Body of pancreas (tissue), 4 donors: Measurements from ENCODE around the gene UGT1A1. TPM values are rescaled to one million over a fixed set of nuclear protein-coding genes. Genes with fewer than 3 reads are reported as not detected.

Experiments
- ATAC-seq: fragments of 150-250 bp; one replicate; pipeline ENCODE4 v1.9.1; 2016
- DNase-seq, 4 donors: peaks; one replicate each; pipeline ENCODE4 v3.0.0-alpha.2; 2019
- H3K27ac ChIP-seq, 4 donors: fragments of 200-600 bp; sonication (generic); 1 replicate in 3 of 4; 2 replicates in 1 of 4; pipeline versions ENCODE4 v1.5.1 to v1.6.1; 2016 to 2019; ENCODE audit warnings: mild to moderate bottlenecking in 1 of 4, mixed read lengths in 1 of 4, moderate library complexity in 1 of 4
- H3K27me3 ChIP-seq, 2 donors: fragments of 200-600 bp; sonication (generic); one replicate each; pipeline ENCODE4 v1.6.0; 2016; ENCODE audit warnings: mild to moderate bottlenecking in 1 of 2
- H3K36me3 ChIP-seq, 2 donors: fragments of 200-600 bp; sonication (generic); replicated peaks in 1 of 2; 2 replicates each; pipeline ENCODE4 v1.5.1; 2016; ENCODE audit warnings: low read depth in 2 of 2; ENCODE audit not compliant: insufficient read depth in 1 of 2
- H3K4me1 ChIP-seq: fragments of 200-600 bp; sonication (generic); one replicate; pipeline ENCODE4 v1.6.0; 2016
- H3K4me3 ChIP-seq, 2 donors: fragments of 200-600 bp; sonication (generic); 1 replicate in 1 of 2; 2 replicates in 1 of 2; pipeline ENCODE4 v1.5.1; 2016 to 2019
- H3K9me3 ChIP-seq, 3 donors: fragments of 200-600 bp; sonication (generic); 1 replicate in 2 of 3; 2 replicates in 1 of 3; pipeline ENCODE4 v1.5.1; 2016
- POLR2A ChIP-seq, 3 donors: fragments of 450-650 bp; IDR thresholded peaks; one replicate each; pipeline ENCODE4 v1.6.1; 2016; ENCODE audit warnings: antibody characterized with exemption in 3 of 3, mild to moderate bottlenecking in 2 of 3
- WGBS, 2 donors: methylation state at CpG; one replicate each; pipeline ENCODE4 v1.1.5; 2017; 5-methylcytosine and 5-hydroxymethylcytosine counted together
- intact Hi-C: fragments of 100-400 bp; cut with DNase I; formaldehyde crosslinking; loops from one replicate; pipeline ENCODE4 v1.15.1; 2023
- total RNA-seq, 2 donors: library from RNA; depleted of rRNA; stranded (reverse); fragments of >200 nt; gene quantifications; one replicate each; pipeline ENCODE4 v1.1.0, GENCODE V29; 2016
- TF ChIP-seq, protein P1 (sequence below), 7 experiments: fragments of 450-650 bp in 4 of 7; fragments of 200-600 bp in 3 of 7; sonication (generic) in 3 of 7; IDR thresholded peaks; one replicate each; pipeline ENCODE4 v1.5.1; 2016 to 2019; ENCODE audit warnings: antibody characterized with exemption in 7 of 7

Gene UGT1A1
- total RNA-seq, 2 donors from 2014 or later = not detected

DNA sequence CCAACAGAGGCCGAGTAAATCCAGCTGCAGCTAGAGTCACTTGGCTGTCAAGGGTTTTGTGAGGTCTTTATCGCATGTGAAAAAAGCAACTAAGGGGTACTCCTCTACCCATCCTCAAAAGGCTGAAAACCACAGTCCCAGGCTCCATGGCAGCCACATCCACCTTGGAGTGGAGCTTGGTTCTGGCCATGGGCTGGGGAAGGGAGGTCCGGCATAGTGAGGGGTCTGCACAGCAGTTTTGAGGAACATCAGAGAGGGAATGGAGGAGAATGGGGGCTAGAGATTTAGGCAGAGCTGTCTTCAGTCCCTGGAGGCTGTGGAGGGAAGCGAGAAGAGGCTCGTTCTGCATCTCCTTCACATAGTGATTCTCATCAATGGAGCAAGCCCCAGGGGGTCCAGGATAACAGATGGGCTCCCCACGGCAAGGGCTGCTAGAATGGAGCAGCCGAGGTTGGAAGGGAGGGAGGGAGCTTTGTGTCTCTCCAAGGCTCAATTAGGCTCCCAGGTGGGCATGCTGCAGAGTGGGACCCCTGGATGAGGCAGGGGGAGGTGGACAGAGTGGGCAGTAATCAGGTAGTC, 39.1 kb downstream of the UGT1A1 start:
- H3K4me1 ChIP-seq = no peaks in the 10 kb centered on the region
- H3K27me3 ChIP-seq = no peaks in the 10 kb centered on the region
- H3K27ac ChIP-seq = no peak overlapping the region
- ATAC-seq = no peak
- H3K36me3 ChIP-seq = no peaks in the 10 kb centered on the region
- H3K4me3 ChIP-seq = no peak overlapping the region
- H3K9me3 ChIP-seq = no peaks in the 10 kb centered on the region
- TF ChIP-seq POLR2A (IDR thresholded peaks at IDR 0.05) = no peak
- TF ChIP-seq, protein P1, sequence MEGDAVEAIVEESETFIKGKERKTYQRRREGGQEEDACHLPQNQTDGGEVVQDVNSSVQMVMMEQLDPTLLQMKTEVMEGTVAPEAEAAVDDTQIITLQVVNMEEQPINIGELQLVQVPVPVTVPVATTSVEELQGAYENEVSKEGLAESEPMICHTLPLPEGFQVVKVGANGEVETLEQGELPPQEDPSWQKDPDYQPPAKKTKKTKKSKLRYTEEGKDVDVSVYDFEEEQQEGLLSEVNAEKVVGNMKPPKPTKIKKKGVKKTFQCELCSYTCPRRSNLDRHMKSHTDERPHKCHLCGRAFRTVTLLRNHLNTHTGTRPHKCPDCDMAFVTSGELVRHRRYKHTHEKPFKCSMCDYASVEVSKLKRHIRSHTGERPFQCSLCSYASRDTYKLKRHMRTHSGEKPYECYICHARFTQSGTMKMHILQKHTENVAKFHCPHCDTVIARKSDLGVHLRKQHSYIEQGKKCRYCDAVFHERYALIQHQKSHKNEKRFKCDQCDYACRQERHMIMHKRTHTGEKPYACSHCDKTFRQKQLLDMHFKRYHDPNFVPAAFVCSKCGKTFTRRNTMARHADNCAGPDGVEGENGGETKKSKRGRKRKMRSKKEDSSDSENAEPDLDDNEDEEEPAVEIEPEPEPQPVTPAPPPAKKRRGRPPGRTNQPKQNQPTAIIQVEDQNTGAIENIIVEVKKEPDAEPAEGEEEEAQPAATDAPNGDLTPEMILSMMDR (IDR thresholded peaks at IDR 0.05) = no peak
- no peak for DNase-seq
- 46 to 51% methylated on average over 7 of the region's 7 CpGs for WGBS, 2 donors
- intact Hi-C loops = no loop called here

DNA sequence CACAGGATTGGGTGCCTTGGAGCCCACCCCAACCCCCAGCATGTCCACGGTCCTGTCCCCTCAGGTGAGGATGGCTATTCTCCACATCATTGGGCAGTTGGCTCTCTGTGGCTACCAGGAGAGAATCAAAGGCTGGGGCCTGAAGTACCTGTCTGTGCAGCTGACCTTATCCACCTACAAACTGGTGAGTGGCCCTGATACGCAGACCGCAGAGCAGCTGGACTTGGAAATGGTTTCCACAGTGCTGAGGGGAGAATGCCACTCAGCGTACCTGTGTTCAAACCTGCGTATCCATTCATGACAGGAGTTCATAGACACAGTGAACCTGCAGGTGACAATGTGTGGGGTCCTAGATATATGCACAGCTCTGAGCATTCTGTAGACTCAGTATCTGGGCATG, 39.6 kb downstream of the UGT1A1 start:
- DNase-seq (peak in 1 of 4 donors; percentile 3), ATAC-seq (no peak)
- intact Hi-C loops = no loop called here
- no peak overlapping the region for H3K4me3 ChIP-seq
- 46 to 65% methylated on average over 2 to 5 of the region's 5 CpGs for WGBS, 2 donors
- H3K36me3 ChIP-seq = no peaks in the 10 kb centered on the region
- no peaks in the 10 kb centered on the region for H3K4me1 ChIP-seq
- H3K27ac ChIP-seq = no peak overlapping the region
- H3K9me3 ChIP-seq = no peaks in the 10 kb centered on the region
- H3K27me3 ChIP-seq = no peaks in the 10 kb centered on the region
- TF ChIP-seq, protein P1 (IDR thresholded peaks at IDR 0.05) = no peak
- TF ChIP-seq POLR2A (IDR thresholded peaks at IDR 0.05) = no peak

DNA sequence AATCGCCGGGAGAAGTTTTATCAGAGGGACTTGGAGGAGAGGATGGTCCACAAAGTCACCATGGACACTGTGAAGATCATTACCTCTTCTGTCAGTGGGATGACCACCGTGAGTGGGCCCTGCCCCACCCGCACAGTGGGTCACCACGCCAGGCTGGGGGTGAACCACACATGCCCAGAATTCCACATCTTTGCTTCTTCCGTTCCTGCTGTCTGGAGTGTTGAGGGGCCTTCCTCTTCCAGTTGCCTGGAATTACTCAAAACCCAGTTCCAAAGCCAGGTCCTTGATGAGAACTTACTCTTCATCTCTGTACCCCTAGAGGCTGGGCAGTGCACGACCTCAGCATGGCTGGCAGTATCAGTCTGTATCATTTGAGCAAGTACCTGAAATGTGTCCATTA, 40.1 kb downstream of the UGT1A1 start:
- H3K4me3 ChIP-seq = no peak overlapping the region
- WGBS, 2 donors = 64 to 70% methylated on average over 7 of the region's 7 CpGs
- no peaks in the 10 kb centered on the region for H3K36me3 ChIP-seq
- ATAC-seq = no peak
- no peak overlapping the region for H3K27ac ChIP-seq
- intact Hi-C loops = no loop called here
- no peaks in the 10 kb centered on the region for H3K27me3 ChIP-seq
- TF ChIP-seq, protein P1 (IDR thresholded peaks at IDR 0.05) = no peak
- TF ChIP-seq POLR2A (IDR thresholded peaks at IDR 0.05) = no peak
- no peak for DNase-seq
- H3K9me3 ChIP-seq = no peaks in the 10 kb centered on the region
- no peaks in the 10 kb centered on the region for H3K4me1 ChIP-seq

DNA sequence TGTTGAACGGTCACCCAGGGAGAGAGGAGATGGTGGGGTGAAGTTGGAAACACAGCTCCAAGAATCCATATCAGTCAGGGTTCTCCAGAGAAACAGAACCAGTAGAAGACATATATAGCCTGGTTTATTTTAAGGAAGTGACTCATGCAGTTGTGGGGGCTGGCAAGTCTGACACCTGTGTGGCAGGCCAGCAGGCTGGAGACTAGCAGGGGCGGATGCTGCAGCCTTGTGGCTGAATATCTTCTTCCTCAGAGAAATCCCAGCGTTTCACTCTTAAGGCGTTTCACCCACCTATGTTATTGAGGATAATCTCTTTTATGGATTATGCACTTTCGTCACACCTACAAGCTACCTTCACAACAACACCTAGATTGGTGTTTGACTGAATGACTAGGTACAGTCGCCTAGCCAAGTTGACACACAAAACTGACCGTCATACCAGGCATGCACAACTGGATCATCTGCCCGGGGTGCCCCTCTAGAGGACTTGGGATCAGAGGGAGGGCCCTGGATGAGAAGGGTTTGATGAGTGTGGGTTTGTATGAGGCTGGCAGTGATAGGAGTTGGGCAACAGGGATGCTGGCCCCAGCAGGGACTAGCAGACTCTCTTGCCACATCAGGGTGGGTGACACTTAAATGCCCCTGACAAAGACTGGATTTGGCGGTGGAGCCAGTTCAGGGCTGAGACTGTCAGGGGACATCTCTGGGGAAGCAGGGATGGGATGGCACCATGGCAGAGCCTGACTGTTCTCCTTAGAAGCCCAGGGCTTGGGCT, 41.5 kb downstream of the UGT1A1 start:
- Histone ChIP-seq H3K9me3 (no peaks in the 10 kb centered on the region), H3K4me3 (no peak overlapping the region), H3K27ac (no peak overlapping the region), H3K4me1 (no peaks in the 10 kb centered on the region), H3K27me3 (no peaks in the 10 kb centered on the region), H3K36me3 (no peaks in the 10 kb centered on the region)
- ATAC-seq = no peak
- WGBS, 2 donors = 55 to 68% methylated on average over 8 to 9 of the region's 9 CpGs
- no peak for TF ChIP-seq POLR2A (IDR thresholded peaks at IDR 0.05)
- TF ChIP-seq, protein P1 (IDR thresholded peaks at IDR 0.05) = no peak
- intact Hi-C loops = no loop called here
- no peak for DNase-seq
